Duodenal mucosa (tissue), 2 donors: ENCODE results near the gene NCOR2.

Experiments used
- H3K27ac ChIP-seq: one replicate; pipeline ENCODE4 v1.7.0; 2013; ENCODE audit warnings: low read depth, low read length
- H3K27me3 ChIP-seq, 2 donors: one replicate each; pipeline ENCODE4 v1.7.0; 2013; ENCODE audit warnings: low read length in 2 of 2, control low read depth in 1 of 2; ENCODE audit not compliant: insufficient read depth in 2 of 2, control insufficient read depth in 1 of 2
- H3K36me3 ChIP-seq, 2 donors: one replicate each; pipeline ENCODE4 v1.7.0; 2013; ENCODE audit warnings: low read length in 2 of 2, control low read depth in 1 of 2; ENCODE audit not compliant: insufficient read depth in 2 of 2, control insufficient read depth in 1 of 2
- H3K4me1 ChIP-seq, 2 donors: one replicate each; pipeline ENCODE4 v1.7.0; 2013; ENCODE audit warnings: low read length in 2 of 2, control low read depth in 1 of 2; ENCODE audit not compliant: insufficient read depth in 2 of 2, control insufficient read depth in 1 of 2
- H3K4me3 ChIP-seq, 2 donors: one replicate each; pipeline ENCODE4 v1.7.0; 2013; ENCODE audit warnings: low read length in 2 of 2, low read depth in 1 of 2
- H3K9ac ChIP-seq, 2 donors: one replicate each; pipeline ENCODE4 v1.7.0; 2013; ENCODE audit warnings: low read length in 2 of 2, low read depth in 1 of 2
- H3K9me3 ChIP-seq, 2 donors: one replicate each; pipeline ENCODE4 v1.7.0; 2013; ENCODE audit warnings: low read length in 2 of 2, control low read depth in 1 of 2; ENCODE audit not compliant: control insufficient read depth in 1 of 2

Gene NCOR2

DNA sequence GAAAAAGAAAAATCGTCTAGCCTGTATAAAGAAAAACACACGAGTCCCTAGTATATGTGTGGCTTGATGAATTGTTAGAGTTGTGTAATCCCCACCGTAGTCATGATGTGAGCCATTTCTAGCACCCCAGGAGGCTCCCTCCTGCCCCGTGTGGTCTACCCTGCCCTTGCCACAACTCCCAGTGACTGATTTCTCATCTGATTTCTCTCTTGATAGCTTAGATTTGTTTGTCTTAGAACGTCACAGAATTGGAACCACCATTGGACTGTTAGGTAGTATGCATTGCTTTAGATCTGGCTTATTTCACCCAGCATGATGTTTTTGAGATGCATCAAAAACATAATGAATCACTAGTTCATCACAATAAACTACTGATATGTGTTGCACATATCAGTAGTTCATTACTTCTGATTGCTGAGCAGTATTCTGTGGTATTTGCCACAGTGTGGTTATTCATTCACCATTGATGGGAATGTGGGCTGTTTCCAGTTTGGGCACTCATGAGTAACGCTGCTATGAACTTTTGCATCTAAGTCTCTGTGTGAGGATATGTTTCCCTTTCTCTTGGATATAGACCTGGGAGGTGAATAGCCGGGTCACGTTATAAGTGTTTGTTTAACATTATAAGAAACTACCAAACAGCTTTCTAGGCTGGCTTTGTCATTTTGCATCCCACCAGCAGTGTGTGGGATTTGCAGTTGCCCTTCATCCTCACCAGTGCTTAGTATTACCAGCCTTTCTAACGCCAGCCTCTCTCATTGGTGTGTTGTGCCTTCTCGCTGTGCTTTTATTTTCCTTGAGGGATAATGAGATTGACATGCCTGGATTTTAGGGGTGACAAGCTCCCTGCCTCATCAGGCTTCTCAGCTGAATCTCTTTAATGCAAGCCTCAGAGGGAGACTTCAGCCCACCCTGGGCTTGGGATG, 31.9 kb upstream of the NCOR2 start:
- Histone ChIP-seq H3K4me1 (peaks cover 18 to 20% of the 10 kb centered on the region in 2 donors), H3K9me3 (no peaks in the 10 kb centered on the region), H3K36me3 (no peaks in the 10 kb centered on the region), H3K9ac (no peak overlapping the region), H3K27ac (no peak overlapping the region), H3K4me3 (no peak overlapping the region), H3K27me3 (no peaks in the 10 kb centered on the region)

DNA sequence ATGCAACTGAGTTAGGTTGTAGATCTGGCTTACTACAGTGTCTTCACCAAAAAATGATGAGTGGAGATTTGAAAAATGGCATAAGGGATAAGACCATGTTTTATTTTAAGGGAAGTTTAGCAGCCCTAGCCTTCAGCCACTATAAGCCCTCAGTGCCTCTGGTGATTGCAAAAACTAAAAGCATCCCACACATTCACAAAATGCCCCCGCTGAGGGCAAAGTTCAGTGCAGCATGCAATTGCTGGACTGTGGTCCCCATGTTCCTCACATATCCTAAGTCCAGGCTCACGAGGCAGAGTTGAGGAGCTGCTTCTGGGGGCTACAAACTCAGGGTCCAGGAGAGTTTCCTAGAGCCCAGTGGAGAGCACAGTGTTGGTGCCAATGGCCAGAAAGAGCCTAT, 29.6 kb upstream of the NCOR2 start:
- Histone ChIP-seq H3K9ac (no peak overlapping the region), H3K4me3 (no peak overlapping the region), H3K4me1 (peaks cover under 1 to 2% of the 10 kb centered on the region in 2 donors), H3K27ac (no peak overlapping the region), H3K27me3 (no peaks in the 10 kb centered on the region), H3K9me3 (no peaks in the 10 kb centered on the region), H3K36me3 (no peaks in the 10 kb centered on the region)

DNA sequence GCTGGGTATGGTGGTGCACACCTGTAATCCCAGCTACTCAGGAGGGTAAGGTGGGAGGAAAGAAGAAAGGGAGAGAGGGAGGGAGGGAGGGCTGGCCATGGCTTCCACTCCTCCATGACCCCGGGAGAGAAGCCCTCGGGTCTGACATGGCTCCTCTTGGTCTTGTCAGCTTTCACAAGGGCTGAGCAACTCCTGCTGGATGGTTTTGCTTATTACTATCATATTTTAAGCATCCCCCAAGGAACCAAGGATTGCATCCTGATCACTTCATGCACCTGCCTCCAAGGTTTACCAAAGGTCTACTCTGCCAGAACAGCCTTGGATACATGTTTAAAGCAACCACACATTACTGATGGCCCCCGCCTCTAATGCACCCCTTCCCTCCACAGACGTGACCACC, 28.0 kb upstream of the NCOR2 start:
- Histone ChIP-seq H3K36me3 (no peaks in the 10 kb centered on the region), H3K4me1 (peaks cover 4 to 5% of the 10 kb centered on the region in 2 donors), H3K27me3 (no peaks in the 10 kb centered on the region), H3K4me3 (no peak overlapping the region), H3K27ac (no peak overlapping the region), H3K9ac (no peak overlapping the region), H3K9me3 (no peaks in the 10 kb centered on the region)

DNA sequence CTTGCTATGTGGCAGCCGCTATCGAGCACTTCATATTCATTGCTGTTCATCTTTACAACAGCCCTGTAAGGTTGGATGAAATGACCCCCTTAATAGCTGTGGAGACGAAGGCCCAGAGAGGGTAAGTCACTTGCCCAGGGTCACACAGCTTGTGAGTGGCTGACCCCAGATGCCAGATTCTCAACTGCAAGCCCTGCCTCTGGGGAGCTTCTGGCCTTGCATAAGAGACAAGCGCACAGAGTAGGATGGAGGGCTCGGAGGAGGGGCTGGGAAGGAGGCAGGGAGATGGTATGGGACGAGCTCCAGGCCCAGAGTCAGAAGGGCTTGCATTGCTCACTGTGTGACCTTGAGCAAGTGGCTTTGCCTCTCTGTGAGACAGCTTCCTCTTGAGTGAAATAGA, 27.4 kb upstream of the NCOR2 start:
- H3K4me1 ChIP-seq, result peaks cover 4 to 5% of the 10 kb centered on the region in 2 donors
- no peaks in the 10 kb centered on the region for H3K9me3 ChIP-seq
- H3K27ac ChIP-seq, result no peak overlapping the region
- H3K4me3 ChIP-seq, result no peak overlapping the region
- H3K9ac ChIP-seq, result no peak overlapping the region
- no peaks in the 10 kb centered on the region for H3K27me3 ChIP-seq
- no peaks in the 10 kb centered on the region for H3K36me3 ChIP-seq

DNA sequence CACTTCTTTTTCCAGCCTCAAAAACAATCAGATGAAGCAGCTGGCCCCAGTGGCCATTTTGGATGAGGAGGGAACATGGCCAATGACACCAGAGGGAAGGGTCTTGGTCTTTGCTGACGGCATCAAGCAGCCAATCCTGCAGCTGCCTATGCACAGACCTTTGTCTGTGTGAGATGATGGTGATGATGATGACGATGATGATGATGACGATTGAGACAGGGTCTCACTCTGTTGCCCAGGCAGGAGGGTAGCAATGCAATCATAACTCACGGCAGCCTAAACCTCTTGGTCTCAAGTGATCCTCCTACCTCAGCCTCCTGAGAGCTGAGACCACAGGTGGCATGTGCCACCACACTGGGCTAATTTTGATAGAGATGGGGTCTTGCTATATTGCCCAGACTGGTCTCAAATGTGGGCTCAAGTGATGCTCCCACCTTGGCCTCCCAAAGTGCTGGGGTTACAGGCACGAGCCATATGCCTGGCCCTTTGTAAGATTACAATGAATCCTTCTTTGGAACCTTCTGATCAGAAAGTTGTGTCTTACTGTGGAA, 26.5 kb upstream of the NCOR2 start:
- Histone ChIP-seq H3K27me3 (no peaks in the 10 kb centered on the region), H3K36me3 (no peaks in the 10 kb centered on the region), H3K27ac (no peak overlapping the region), H3K9ac (no peak overlapping the region), H3K4me3 (no peak overlapping the region), H3K4me1 (peaks cover 4 to 5% of the 10 kb centered on the region in 2 donors), H3K9me3 (no peaks in the 10 kb centered on the region)

DNA sequence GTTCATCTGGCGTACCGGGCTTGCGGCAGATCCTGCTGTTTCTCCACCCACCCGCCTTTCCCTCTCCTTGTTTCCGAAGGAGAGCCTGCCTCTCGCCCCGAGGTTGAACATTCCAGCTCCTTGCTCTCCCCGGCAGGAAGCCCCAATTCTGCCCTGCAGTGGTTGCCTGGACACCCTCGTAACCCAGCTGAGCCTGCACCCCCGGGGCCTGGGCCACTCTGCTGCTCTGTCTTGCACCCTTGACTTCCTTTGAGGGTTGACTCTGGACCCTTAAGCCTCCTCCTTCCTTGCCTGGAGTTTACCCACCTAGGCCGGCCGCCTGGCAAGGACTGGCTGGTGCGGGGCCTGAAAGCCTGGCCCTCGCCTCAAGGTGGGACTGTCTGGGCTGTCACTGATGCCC, 25.8 kb upstream of the NCOR2 start:
- H3K27me3 ChIP-seq, result no peaks in the 10 kb centered on the region
- H3K27ac ChIP-seq, result no peak overlapping the region

DNA sequence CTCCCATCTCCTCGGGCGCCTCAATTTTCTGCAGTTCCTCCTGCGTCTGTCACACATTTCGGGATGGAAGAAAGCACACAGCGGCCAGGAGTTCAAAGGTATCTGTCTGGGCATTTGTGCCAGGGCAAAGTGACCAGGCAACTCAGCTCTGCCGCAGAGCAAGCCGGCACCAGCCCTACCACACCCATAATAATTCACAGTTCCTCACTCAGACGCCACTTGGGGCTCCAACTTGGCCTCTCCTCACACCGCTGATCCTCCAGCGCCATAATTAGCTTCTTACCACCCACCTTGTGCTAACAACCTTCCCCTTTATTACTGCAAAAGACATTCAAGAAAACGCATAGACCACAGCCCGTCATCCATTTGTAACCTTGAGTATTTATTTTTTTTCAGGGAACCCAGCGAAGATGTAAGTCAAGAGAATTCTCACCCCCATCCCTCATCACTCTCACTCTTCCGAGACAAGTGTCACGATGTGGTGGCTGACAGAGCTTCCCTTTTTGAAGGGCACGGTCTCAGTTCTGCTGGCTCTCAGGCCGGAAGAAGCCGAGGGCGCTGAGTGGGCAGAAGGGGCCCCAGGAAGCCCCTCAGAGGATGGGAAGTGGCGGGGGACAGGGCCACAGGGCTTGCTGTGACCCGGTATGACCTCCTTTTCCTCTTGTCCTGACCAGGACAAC, 25.2 kb upstream of the NCOR2 start:
- H3K9me3 ChIP-seq, result no peaks in the 10 kb centered on the region
- H3K27me3 ChIP-seq, result no peaks in the 10 kb centered on the region
- no peak overlapping the region for H3K9ac ChIP-seq
- H3K4me1 ChIP-seq, result peaks cover 4 to 5% of the 10 kb centered on the region in 2 donors
- no peak overlapping the region for H3K27ac ChIP-seq
- no peak overlapping the region for H3K4me3 ChIP-seq
- H3K36me3 ChIP-seq, result no peaks in the 10 kb centered on the region

More for the DNA sequence above, 25.8 kb upstream of the NCOR2 start:
- Histone ChIP-seq H3K9ac (no peak overlapping the region), H3K9me3 (no peaks in the 10 kb centered on the region), H3K36me3 (no peaks in the 10 kb centered on the region), H3K4me3 (no peak overlapping the region), H3K4me1 (peaks cover 4 to 5% of the 10 kb centered on the region in 2 donors)

DNA sequence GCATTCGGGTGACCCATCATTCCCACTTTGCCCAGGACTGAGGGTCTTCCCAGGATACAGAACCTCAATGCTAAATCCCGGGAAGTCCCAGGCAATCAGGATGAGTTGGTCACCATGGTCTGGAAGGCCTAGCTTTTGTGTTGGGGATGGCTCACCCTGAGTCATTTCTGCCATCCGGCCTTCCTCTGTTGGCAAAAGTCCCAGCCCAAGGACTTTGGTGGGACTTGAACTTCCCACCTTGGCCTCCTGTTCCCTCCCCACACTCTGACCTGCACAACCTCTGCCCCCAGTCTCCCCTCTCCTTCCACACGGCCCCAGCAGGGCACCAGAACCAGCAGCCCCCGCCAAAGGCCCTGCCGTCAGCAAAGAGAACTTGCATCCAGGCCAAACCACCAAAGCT, 24.6 kb upstream of the NCOR2 start:
- H3K9ac ChIP-seq, result no peak overlapping the region
- H3K4me1 ChIP-seq, result peaks cover 4 to 5% of the 10 kb centered on the region in 2 donors
- no peaks in the 10 kb centered on the region for H3K36me3 ChIP-seq
- H3K27me3 ChIP-seq, result no peaks in the 10 kb centered on the region
- no peak overlapping the region for H3K4me3 ChIP-seq
- no peaks in the 10 kb centered on the region for H3K9me3 ChIP-seq
- no peak overlapping the region for H3K27ac ChIP-seq

DNA sequence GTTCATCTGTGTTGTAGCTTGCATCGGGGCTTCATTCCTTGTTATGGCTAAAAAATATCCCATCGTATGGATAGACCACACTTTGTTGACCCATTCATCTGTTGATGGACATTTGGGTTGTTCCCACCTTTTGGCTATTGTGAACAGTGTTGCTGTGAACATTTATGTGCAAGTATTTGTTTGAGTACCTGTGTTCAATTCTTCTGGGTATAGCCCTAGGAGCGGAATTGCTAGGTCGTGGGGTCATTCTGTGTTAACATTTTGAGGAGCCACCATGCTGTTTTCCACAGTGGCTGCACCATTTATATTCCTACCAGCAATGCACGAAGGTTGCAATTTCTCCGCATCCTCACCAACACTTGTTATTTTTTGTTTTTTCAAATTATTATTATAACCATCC, 23.0 kb upstream of the NCOR2 start:
- Histone ChIP-seq H3K4me1 (peaks cover 4 to 5% of the 10 kb centered on the region in 2 donors), H3K9me3 (no peaks in the 10 kb centered on the region), H3K4me3 (no peak overlapping the region), H3K27me3 (no peaks in the 10 kb centered on the region), H3K9ac (no peak overlapping the region), H3K27ac (no peak overlapping the region), H3K36me3 (no peaks in the 10 kb centered on the region)

DNA sequence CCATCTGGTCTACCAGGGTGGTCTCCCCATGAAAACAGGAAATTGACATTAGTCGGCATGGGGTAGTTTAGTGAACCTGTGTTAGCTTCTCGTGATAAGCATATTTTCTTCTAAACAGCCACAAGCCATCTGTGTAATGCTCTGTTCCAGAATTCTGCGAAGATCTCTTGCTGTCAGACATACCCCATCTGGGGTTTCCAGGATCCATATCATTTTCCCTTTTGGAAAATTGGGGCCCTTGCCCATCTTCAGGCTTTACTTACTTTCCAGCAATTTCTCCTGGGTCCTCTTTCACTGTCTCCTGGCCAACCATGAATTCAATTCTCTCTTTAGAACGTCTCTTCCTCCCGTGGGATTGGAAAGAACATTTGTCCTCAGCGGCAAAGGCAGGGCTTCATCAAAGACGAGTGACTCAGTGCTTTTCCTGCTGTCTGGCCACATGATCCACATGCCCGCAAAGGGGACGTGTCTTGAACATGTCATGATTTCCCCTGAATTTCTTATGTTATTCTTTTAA, 21.4 kb upstream of the NCOR2 start:
- no peak overlapping the region for H3K27ac ChIP-seq
- H3K4me1 ChIP-seq, result peaks cover 4 to 5% of the 10 kb centered on the region in 2 donors
- no peaks in the 10 kb centered on the region for H3K27me3 ChIP-seq
- H3K9me3 ChIP-seq, result no peaks in the 10 kb centered on the region
- H3K36me3 ChIP-seq, result no peaks in the 10 kb centered on the region
- H3K4me3 ChIP-seq, result no peak overlapping the region
- no peak overlapping the region for H3K9ac ChIP-seq
